Measurements from ENCODE around the gene PRMT2. TPM values are rescaled to one million over a fixed set of nuclear protein-coding genes. Genes with fewer than 3 reads are reported as not detected.
"Not testable (repeated sequence)": the region's sequence is repeated elsewhere in the genome, so short reads cannot be mapped to it uniquely, and the experiment has no call there.

Gene PRMT2
- total RNA-seq, 1 donor from 2014 or later = 142 TPM

GRCh38 chr21:46617267-46618051, 18.0 kb upstream of the PRMT2 start:
- DNase-seq (ENCODE audit: low read depth) = peak; percentile 47

GRCh38 chr21:46618738-46619379, 16.6 kb upstream of the PRMT2 start:
- DNase-seq (ENCODE audit: low read depth) = no peak

GRCh38 chr21:46619846-46620245, 15.6 kb upstream of the PRMT2 start:
- no peak for DNase-seq (ENCODE audit: low read depth)

GRCh38 chr21:46620846-46621245, 14.6 kb upstream of the PRMT2 start:
- DNase-seq (ENCODE audit: low read depth) = no peak

- DNase-seq (ENCODE audit: low read depth) = no peak
These were observed 13.9 kb upstream of the PRMT2 start for GRCh38 chr21:46621457-46622182.

GRCh38 chr21:46622226-46622625, 13.2 kb upstream of the PRMT2 start:
- no peak for DNase-seq (ENCODE audit: low read depth)

GRCh38 chr21:46624050-46624449, 11.4 kb upstream of the PRMT2 start:
- DNase-seq (ENCODE audit: low read depth) = peak; percentile 23

- no peak for DNase-seq (ENCODE audit: low read depth)
These were observed 9.7 kb upstream of the PRMT2 start for GRCh38 chr21:46625759-46626158.

- DNase-seq (ENCODE audit: low read depth) = peak; percentile 29
These were observed 8.9 kb upstream of the PRMT2 start for GRCh38 chr21:46626536-46626935.

GRCh38 chr21:46626975-46627501, 8.4 kb upstream of the PRMT2 start:
- no peak for DNase-seq (ENCODE audit: low read depth)

- no peak for DNase-seq (ENCODE audit: low read depth)
These were observed 7.7 kb upstream of the PRMT2 start for GRCh38 chr21:46627726-46628125.

GRCh38 chr21:46628868-46629267, 6.6 kb upstream of the PRMT2 start:
- DNase-seq (ENCODE audit: low read depth) = no peak

- DNase-seq (ENCODE audit: low read depth) = not testable (repeated sequence)
These were observed 4.6 kb upstream of the PRMT2 start for GRCh38 chr21:46630915-46631314.

GRCh38 chr21:46633566-46633965, 1.9 kb upstream of the PRMT2 start:
- DNase-seq (ENCODE audit: low read depth) = no peak

- DNase-seq (ENCODE audit: low read depth) = no peak
These were observed 1.0 kb upstream of the PRMT2 start for GRCh38 chr21:46634427-46634826.

GRCh38 chr21:46634966-46635323, 529 bp upstream of the PRMT2 start:
- peak; percentile 88 for DNase-seq (ENCODE audit: low read depth)

GRCh38 chr21:46636181-46636512, 673 bp downstream of the PRMT2 start:
- DNase-seq (ENCODE audit: low read depth) = no peak

- no peak for DNase-seq (ENCODE audit: low read depth)
These were observed 1.2 kb downstream of the PRMT2 start for GRCh38 chr21:46636550-46637285.

- DNase-seq (ENCODE audit: low read depth) = no peak
These were observed 2.7 kb downstream of the PRMT2 start for GRCh38 chr21:46637952-46638746.
